Sigmoid colon (tissue), 7 donors: ENCODE results near the gene GYS2. TPM values are rescaled to one million over a fixed set of nuclear protein-coding genes. Genes with fewer than 3 reads are reported as not detected.

Experiments used
- DNase-seq: peaks from one replicate; pipeline ENCODE4 v3.0.0-alpha.2; 2019
- H3K27ac ChIP-seq, 4 donors: fragments of 200-600 bp; sonication (generic); one replicate each; pipeline ENCODE4 v1.5.1; 2016 to 2019; ENCODE audit warnings: mild to moderate bottlenecking in 1 of 4
- H3K27me3 ChIP-seq, 3 donors: fragments of 200-600 bp; sonication (generic); one replicate each; pipeline ENCODE4 v1.5.1; 2019; ENCODE audit warnings: mild to moderate bottlenecking in 1 of 3
- H3K36me3 ChIP-seq, 4 donors: fragments of 200-600 bp; sonication (generic); one replicate each; pipeline ENCODE4 v1.5.1; 2016 to 2019
- H3K4me1 ChIP-seq, 4 donors: fragments of 200-600 bp; sonication (generic); one replicate each; pipeline ENCODE4 v1.5.1; 2017 to 2019
- H3K4me3 ChIP-seq, 4 donors: fragments of 200-600 bp; sonication (generic); one replicate each; pipeline ENCODE4 v1.5.1; 2017 to 2019; ENCODE audit warnings: mild to moderate bottlenecking in 2 of 4, moderate library complexity in 1 of 4
- H3K9me3 ChIP-seq, 4 donors: fragments of 200-600 bp in 3 of 4; sonication (generic) in 3 of 4; one replicate each; pipeline versions ENCODE4 v1.5.1 to v1.6.1; 2013 to 2019
- CTCF ChIP-seq, 4 experiments: fragments of 450-650 bp in 3 of 4; fragments of 200-600 bp in 1 of 4; IDR thresholded peaks; one replicate each; pipeline ENCODE4 v1.5.1; 2016 to 2019; ENCODE audit warnings: antibody characterized with exemption in 4 of 4, mild to moderate bottlenecking in 3 of 4, moderate library complexity in 2 of 4
- EP300 ChIP-seq, 4 donors: sonication (generic); formaldehyde crosslinking; IDR thresholded peaks; one replicate each; pipeline ENCODE4 v1.6.1; 2017; ENCODE audit warnings: antibody characterized with exemption in 4 of 4
- POLR2A ChIP-seq, 2 donors: fragments of 450-650 bp; IDR thresholded peaks; one replicate each; pipeline ENCODE4 v1.6.1; 2016; ENCODE audit warnings: antibody characterized with exemption in 2 of 2, mild to moderate bottlenecking in 2 of 2, moderate library complexity in 2 of 2
- POLR2AphosphoS5 ChIP-seq, 4 donors: sonication (generic); formaldehyde crosslinking; IDR thresholded peaks; one replicate each; pipeline ENCODE4 v1.6.1; 2017; ENCODE audit warnings: antibody characterized with exemption in 4 of 4
- WGBS, 2 donors: extraction: QIAGEN DNeasy Blood & Tissue Kit; methylation state at CpG; one replicate each; pipeline ENCODE4 v1.1.7; 2013; 5-methylcytosine and 5-hydroxymethylcytosine counted together
- intact Hi-C: fragments of 100-400 bp; cut with DNase I; formaldehyde crosslinking; loops from one replicate; pipeline ENCODE4 v1.15.1; 2023
- polyA plus RNA-seq, 3 donors: library from polyadenylated mRNA; stranded (reverse); fragments of 200-250 nt; gene quantifications; one replicate each; pipeline ENCODE4 v1.2.3, GENCODE V29; 2013
- total RNA-seq, 4 donors: library from RNA; depleted of rRNA; stranded (reverse); fragments of >200 nt; gene quantifications; one replicate each; pipeline ENCODE4 v1.1.0, GENCODE V29; 2016
- donor health status: healthy with polysubstance abuse.
- donor health status: Bipolar disorder and iron deficiency.
- donor health status: healthy.

GYS2 gene
- total and polyA plus RNA-seq, 7 donors: 0.27 TPM; not detected in 6

DNA sequence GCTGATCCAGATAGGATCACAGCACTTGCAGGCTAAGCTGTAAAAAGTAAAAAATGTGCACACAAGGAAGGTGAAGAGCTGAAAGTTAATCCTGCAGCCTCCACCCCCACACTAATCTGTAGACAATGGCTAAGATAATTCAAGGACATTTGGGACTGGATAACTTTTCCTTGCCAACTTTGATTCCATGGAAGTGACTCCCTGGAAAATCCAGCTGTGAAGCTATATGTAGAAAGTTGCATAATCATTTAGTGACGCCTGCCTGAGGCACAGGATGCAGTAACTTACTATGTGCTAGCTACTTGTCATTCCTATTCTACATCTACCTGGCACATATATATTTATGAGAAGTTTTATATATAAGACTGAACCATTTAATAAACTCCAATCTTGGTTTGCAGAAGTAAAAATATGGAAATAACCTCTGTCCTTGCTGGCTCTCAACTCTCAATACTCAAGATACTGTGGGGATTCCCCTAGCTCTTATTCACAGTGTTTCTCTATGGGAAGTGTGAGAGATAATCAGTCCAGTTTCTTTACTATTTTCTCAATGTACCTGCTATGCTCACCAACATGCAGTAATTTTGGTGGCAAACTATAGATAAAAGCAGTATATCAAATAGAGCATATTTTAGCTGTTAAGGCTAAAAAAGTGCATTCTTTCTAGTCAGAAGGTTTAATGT is 38.2 kb upstream of the GYS2 start:
- intact Hi-C loops: no loop called here
- TF ChIP-seq POLR2A (IDR thresholded peaks at IDR 0.05) (no peak), CTCF (IDR thresholded peaks at IDR 0.05) (no peak), EP300 (IDR thresholded peaks at IDR 0.05) (no peak), POLR2AphosphoS5 (IDR thresholded peaks at IDR 0.05) (no peak)
- 78 to 81% methylated on average over 1 of the region's 1 CpG for WGBS, 2 donors
- no peak overlapping the region for H3K27ac ChIP-seq
- H3K4me1 ChIP-seq: peaks cover 0 to 5% (median 0%) of the 10 kb centered on the region in 4 donors
- H3K36me3 ChIP-seq: peaks cover 16 to 86% (median 42%) of the 10 kb centered on the region in 4 donors
- H3K4me3 ChIP-seq: no peak overlapping the region
- no peaks in the 10 kb centered on the region for H3K9me3 ChIP-seq
- DNase-seq: no peak
- no peaks in the 10 kb centered on the region for H3K27me3 ChIP-seq

DNA sequence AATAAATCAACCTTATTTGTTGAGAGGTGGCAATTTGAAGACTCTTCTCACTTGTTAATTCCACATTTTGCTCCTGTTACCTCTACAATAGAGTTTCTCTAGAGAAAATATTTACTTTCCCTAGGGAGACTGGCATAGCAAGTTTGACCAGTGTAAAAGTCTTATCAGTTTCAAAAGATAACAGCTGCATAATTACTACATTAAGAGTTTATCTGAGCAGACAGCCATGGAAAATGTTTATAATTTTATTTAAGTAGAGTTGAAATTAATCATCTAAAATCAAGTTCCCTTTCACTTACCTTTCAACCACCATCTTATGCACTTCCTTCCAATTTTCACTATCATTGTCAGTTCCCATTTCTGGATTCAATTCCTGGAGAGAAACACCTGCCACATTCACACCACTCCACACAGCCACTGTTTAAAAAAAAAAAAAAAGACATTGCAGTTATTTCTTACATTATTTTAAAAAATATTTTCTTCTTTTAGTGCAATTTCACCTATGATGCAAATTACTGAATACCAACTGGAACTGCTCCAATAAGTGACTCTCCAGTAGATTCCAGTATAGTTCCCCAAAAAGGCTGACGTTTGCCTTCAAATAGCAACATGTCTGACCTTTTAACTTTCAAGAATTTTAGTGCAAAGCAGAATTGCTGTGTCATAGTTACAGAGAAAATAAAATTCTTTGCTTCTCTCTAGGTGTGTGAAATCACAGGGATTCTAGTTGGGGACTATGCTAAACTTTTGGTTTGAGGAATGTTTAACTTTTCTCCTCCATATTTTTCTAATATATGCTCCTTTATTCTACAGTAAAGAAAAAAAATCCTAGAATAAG is 33.6 kb upstream of the GYS2 start:
- Histone ChIP-seq H3K4me3 (no peak overlapping the region), H3K4me1 (peaks cover 0 to 5% (median 0%) of the 10 kb centered on the region in 4 donors), H3K27me3 (no peaks in the 10 kb centered on the region), H3K27ac (no peak overlapping the region), H3K9me3 (no peaks in the 10 kb centered on the region), H3K36me3 (peaks cover 17 to 93% (median 35%) of the 10 kb centered on the region in 4 donors)
- DNase-seq: no peak
- 15 to 61% methylated on average over 1 of the region's 1 CpG for WGBS, 2 donors
- intact Hi-C loops: no loop called here
- no peak for TF ChIP-seq POLR2A (IDR thresholded peaks at IDR 0.05)
- no peak for TF ChIP-seq POLR2AphosphoS5 (IDR thresholded peaks at IDR 0.05)
- no peak for TF ChIP-seq CTCF (IDR thresholded peaks at IDR 0.05)
- TF ChIP-seq EP300 (IDR thresholded peaks at IDR 0.05): no peak

- Histone ChIP-seq H3K36me3 (peaks cover 5 to 64% (median 21%) of the 10 kb centered on the region in 4 donors), H3K4me1 (no peaks in the 10 kb centered on the region), H3K9me3 (no peaks in the 10 kb centered on the region), H3K27me3 (no peaks in the 10 kb centered on the region), H3K27ac (no peak overlapping the region), H3K4me3 (no peak overlapping the region)
- TF ChIP-seq POLR2AphosphoS5 (IDR thresholded peaks at IDR 0.05) (no peak), EP300 (IDR thresholded peaks at IDR 0.05) (no peak), CTCF (IDR thresholded peaks at IDR 0.05) (no peak), POLR2A (IDR thresholded peaks at IDR 0.05) (no peak)
- WGBS, 2 donors: 98 to 99% methylated on average over 3 of the region's 3 CpGs
- intact Hi-C loops: no loop called here
- DNase-seq: no peak
Measured at GRCh38 chr12:21634245-21634644, 29.6 kb upstream of the GYS2 start.

- H3K9me3 ChIP-seq: no peaks in the 10 kb centered on the region
- intact Hi-C loops: no loop called here
- no peak for DNase-seq
- WGBS, 2 donors: 42 to 45% methylated on average over 2 of the region's 2 CpGs
- no peak overlapping the region for H3K27ac ChIP-seq
- no peak overlapping the region for H3K4me3 ChIP-seq
- H3K4me1 ChIP-seq: no peaks in the 10 kb centered on the region
- no peaks in the 10 kb centered on the region for H3K27me3 ChIP-seq
- TF ChIP-seq POLR2AphosphoS5 (IDR thresholded peaks at IDR 0.05) (no peak), EP300 (IDR thresholded peaks at IDR 0.05) (no peak), CTCF (IDR thresholded peaks at IDR 0.05) (no peak), POLR2A (IDR thresholded peaks at IDR 0.05) (no peak)
- H3K36me3 ChIP-seq: peaks cover 0 to 35% (median 18%) of the 10 kb centered on the region in 4 donors
Measured at GRCh38 chr12:21631367-21631766, 26.7 kb upstream of the GYS2 start.
